Fibroblast of skin of right quadriceps (primary cell): ENCODE measurements around the gene PIGR.

Experiments
- DNase-seq: peaks from one replicate; pipeline ENCODE4 v3.0.0-alpha.2; 2013

Gene PIGR

DNA sequence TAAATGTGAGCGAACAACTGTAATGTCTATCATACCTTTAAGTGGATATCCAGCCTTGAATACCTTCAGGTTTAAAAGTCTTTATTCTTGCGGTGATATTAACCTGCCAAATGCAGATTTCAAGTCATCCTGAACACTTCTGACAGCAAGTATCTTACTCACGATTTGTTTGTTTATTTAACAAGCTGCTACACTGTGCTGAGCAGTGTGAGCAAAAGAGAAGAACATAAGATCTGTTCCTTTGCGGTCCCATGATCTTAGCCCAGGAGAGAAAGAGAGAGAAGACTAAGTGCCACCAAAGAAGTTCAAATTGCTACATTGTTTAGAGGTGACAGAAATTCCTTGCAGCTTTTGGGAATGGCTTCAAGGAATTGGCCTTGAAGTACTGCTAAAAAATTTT, 58.6 kb downstream of the PIGR start:
- no peak for DNase-seq

- no peak for DNase-seq
Measured at GRCh38 chr1:206886831-206887230, 59.4 kb downstream of the PIGR start.

DNA sequence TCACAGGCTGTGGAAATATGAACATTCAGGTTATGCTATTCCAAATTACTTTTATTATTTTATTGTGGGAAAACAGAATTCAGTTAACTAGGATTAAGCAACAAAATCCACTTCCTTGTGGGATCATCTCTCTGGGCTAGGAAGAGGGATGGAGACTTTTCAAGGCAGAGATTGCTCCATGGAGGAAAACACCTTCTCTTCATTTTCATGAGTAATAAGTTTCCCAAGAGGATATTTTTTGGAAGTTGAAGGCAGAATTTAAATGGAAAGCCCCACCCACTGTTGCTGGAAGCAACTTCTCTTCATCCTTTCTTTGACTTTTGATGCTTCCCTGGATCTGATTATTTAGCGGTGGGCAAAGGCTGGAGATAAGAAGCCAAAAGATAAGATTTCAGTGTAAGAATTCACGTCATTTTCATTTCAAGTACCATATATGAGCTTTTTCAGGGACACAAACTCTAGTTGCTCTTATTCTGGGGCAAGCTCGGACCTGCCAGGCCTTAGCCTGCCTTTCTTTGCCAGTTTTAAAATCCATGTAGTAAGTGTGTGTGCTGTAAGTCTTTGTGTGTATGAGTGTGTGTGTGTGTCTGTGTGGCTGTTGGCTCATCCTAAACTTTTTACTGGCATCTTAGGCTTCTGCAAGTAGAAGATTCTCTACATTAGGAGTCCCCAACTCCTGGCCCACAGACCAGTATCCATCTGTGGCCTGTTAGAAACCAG, 60.8 kb downstream of the PIGR start:
- no peak for DNase-seq

DNA sequence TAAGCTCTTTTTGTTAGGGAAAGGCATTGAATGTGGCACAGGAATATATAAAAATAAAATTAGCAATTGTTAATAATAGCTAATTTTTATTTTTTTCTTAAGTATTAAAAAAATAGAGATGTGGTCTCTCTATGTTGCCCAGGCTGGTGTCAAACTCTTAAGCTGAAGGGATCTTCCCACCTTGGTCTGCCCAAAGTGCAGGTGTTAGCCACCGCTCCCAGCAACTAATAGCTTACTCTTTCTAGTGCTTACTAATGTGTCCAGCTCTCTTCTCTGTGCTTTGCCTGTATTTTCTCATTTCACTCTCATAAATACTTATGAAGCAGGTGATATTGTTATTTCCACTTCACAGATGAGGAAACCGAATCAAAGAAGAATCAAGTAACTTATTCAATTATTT, 62.4 kb downstream of the PIGR start:
- no peak for DNase-seq

DNA sequence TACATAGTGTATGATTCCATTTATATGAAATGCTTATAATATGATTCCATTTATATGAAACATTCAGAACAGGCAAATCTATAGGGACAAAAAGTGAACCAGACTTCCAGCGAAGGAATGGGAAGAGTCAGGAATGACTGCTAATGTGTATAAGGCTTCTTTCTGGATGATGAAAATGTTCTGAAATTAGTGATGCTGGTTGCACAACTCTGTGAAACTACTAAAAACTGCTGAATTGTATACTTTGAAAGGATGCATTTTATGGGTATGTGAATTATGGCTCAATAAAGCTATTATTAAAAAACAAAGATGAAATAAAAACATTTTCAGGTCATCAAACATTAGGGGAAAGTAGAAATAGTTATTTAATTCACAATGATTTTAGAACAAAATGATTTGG, 63.1 kb downstream of the PIGR start:
- DNase-seq = no peak

- no peak for DNase-seq
Measured at GRCh38 chr1:206882555-206882954, 63.7 kb downstream of the PIGR start.

GRCh38 chr1:206880314-206880713, 66.0 kb downstream of the PIGR start:
- DNase-seq = no peak
